GM12873 (cell line): Measurements from ENCODE around the gene SMIM3.
A peak's percentile ranks its signal among the peaks of the same experiment; 100 is the strongest.

Experiments
- TF ChIP-seq, protein P1 (sequence below): IDR thresholded peaks from 2 replicates; pipeline ENCODE4 v1.5.1; 2012; ENCODE audit warnings: low read depth, mild to moderate bottlenecking, moderate library complexity, low read length, control low read depth; ENCODE audit not compliant: insufficient read depth; ENCODE audit errors: missing control alignments

Gene SMIM3, protein sequence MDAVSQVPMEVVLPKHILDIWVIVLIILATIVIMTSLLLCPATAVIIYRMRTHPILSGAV

DNA sequence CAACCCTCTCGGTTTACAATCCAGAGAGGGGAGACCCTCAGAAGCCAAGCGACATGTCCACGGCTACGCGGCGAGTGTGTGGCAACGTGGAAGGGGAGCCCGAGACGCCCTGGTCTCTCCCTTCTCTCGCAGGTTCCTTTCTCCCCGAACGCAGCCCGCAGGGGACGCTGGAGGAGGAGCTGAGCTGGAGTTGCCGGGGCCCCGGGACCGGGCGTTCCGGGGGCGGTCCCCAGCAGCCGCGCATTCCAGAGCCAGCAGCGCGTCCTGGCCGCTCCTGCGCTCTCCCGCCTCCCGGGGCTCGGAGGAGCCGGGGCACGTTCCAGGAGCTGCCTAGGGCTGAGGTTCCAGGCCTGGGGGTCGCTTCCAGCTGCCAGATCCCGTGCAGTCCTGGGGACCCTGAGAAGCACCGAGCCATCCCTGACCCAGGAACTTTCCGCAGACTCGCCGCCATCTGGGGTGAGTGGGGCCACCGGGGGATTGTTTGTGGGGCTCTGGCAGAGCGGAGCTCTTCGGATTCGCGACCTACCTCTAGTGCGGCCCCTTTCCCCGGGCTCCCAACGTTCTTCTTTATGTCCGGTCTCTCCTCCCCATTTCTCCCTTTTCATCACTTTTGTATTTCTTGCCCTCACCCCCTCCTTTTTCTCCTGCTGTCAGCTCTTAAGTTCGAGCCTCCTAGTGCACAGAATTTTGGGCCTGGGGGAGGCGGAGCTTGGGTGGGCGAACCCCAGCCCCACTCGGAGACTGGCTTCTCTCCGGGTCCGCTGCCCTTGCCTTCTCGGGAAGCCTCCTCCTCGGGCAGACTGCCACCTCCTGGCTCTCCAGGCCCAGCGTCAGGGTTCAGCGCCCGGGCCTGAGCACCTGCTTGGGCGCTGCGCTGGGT, at the start of gene SMIM3:
Gene SMIM3 (plus strand): TSS at position 241 of the 880 bp plus-strand sequence. CDS start 16,684 bp downstream, outside the sequence.
- TF ChIP-seq, protein P1, sequence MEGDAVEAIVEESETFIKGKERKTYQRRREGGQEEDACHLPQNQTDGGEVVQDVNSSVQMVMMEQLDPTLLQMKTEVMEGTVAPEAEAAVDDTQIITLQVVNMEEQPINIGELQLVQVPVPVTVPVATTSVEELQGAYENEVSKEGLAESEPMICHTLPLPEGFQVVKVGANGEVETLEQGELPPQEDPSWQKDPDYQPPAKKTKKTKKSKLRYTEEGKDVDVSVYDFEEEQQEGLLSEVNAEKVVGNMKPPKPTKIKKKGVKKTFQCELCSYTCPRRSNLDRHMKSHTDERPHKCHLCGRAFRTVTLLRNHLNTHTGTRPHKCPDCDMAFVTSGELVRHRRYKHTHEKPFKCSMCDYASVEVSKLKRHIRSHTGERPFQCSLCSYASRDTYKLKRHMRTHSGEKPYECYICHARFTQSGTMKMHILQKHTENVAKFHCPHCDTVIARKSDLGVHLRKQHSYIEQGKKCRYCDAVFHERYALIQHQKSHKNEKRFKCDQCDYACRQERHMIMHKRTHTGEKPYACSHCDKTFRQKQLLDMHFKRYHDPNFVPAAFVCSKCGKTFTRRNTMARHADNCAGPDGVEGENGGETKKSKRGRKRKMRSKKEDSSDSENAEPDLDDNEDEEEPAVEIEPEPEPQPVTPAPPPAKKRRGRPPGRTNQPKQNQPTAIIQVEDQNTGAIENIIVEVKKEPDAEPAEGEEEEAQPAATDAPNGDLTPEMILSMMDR, result peak; percentile 59

DNA sequence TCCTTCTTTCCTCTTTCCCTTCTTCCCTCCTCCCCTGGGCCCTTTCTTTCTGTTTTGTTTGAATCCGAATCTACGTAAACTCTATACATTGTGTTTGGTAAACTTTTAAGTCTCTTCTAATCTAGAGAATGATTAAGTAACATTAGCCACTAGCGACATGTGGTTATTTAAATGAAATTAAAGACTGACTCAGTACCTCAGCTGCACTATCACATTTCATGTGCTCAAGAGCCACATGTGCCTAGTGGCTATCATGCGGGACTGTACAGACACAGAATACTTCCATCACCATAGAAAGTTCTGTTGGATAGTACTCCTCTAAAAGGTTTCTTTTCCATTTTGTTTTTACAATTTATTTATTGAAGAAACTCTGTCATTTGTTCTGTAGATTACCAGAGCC, 48.7 kb upstream of the SMIM3 start:
- TF ChIP-seq, protein P1, result no peak

DNA sequence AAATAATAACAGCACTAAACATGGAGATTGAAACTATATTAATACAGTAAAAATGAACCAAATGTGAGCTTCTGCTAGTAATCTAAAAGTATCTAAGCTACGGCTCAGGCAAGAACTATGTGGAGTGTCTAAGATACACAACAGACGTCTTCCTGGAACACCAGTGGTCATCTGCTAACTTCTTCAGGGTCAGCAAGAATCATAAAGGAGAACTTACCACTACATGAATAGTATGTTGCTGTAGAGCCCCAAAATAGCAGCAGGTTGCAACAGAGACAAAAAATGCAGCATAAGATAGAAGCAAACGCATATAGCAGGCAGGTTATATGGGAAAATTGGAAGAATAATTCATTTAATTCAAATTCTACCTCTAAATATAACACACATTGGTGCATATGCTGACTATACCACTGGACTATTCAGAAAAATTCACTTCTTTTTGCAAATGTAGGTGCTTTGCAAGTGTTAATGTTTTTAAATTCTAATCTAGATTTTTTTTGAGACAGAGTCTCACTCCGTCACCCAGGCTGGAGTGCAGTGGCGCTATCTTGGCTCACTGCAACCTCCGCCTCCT, 46.8 kb upstream of the SMIM3 start:
- TF ChIP-seq, protein P1, result no peak

DNA sequence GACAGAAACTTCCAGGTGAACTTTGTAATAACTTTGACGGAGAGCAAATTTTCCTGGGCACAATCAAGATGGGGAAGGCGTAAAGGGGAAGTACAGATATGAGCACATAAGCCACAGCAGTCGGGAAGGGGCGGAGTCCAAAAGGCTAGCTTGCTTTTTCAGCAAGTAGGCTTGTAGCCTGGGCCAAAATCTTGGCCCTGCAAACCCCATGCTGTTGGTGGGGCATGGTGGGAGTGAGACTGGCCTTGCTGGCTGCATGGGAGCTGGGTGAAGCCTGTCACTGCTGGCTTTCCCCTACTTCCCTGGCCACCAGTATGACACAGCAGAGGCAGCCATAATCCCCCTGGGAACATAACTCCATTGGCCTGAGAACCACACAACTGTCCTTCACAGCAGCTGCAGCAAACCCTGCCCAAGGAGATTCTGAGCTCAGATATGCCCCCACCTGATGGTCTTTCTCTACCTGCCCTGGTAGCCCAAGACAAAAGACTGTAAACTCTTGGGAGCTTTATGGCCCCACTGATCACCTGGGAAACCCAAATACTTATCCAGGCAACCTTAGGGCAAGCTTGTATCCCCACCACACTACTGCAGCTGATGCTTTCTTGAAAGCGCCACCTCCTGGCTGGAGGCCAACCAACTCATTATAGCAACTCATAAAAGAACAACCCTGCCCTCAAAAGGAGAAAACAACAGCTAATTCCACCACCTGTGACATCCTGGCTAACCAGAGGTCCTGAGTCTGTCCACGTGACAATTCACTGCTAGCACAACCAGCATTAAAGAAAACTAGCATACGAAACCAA, 43.8 kb upstream of the SMIM3 start:
- TF ChIP-seq, protein P1, result peak; percentile 51

DNA sequence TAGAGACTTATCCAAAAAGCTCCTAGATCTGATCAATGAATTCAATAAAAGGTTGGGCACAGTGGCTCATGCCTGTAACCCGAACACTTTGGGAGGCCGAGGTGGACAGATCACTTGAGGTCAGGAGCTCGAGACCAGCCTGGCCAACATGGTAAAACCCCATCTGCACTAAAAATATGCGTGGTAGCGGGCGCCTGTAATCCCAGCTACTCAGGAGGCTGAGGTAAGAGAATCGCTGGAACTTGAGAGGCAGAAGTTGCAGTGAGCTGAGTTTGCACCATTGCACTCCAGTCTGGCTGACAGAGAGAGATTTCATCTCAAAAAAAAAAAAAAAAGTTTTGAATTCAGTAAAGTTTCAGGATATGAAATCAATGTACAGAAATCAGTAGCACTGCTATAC, 39.7 kb upstream of the SMIM3 start:
- TF ChIP-seq, protein P1, result no peak

DNA sequence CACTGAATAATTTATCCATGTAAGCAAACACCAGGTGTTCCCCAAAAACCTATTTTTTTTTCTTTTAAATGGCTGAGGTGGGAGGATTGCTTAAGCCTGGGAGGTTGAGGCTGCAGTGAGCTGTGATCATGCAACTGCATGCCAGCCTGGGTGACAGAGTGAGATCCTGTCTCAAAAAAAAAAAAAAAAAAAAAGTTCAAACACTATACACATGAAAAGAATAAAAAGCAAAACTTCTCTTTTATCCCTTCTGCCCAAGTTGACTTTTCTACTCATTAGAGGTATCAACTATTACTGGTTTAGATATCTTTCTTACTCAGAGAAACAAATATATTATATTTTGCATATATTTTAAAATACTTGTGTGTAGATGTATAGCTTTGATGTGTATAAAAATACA, 37.6 kb upstream of the SMIM3 start:
- TF ChIP-seq, protein P1, result no peak

DNA sequence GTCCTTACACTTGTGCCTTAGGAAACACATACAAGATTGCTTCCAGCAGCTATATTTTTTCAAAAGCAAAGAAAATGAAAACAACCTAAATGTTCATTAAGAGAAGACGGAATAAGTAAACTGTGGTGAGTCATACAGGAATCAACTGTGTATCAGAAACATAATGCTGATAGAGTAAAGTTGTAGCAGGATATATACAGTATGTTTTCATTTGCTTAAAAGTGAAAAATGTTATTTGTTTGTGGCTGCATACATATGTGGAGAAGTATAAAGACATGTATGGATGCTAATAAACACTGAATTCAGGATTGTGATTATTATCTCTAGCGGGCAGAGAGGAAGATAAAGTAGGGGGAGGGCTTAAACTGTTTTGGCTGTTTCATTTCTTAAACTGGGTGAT, 28.1 kb upstream of the SMIM3 start:
- TF ChIP-seq, protein P1, result no peak
